SK-N-SH treated with all-trans-retinoic acid at 6 μM for 48 hours (cell line): ENCODE data around the gene RUVBL2.
"Not testable (repeated sequence)": the region's sequence is repeated elsewhere in the genome, so short reads cannot be mapped to it uniquely, and the experiment has no call there.

ENCODE experiments used
- ARNTL ChIP-seq: fragments of 450-650 bp; formaldehyde crosslinking; IDR thresholded peaks from 2 replicates; pipeline ENCODE4 v1.5.0; 2020; ENCODE audit warnings: low read depth, mild to moderate bottlenecking, moderate library complexity, borderline replicate concordance
- BACH2 ChIP-seq: fragments of 250-450 bp; sonication (Bioruptor Pico); IDR thresholded peaks from 2 replicates; pipeline ENCODE4 v1.9.0; 2021; ENCODE audit warnings: mild to moderate bottlenecking, borderline replicate concordance
- CREB5 ChIP-seq: fragments of 250-450 bp; sonication (Bioruptor Pico); IDR thresholded peaks from 2 replicates; pipeline ENCODE4 v1.5.1; 2020; ENCODE audit warnings: low read depth, mild to moderate bottlenecking, moderate library complexity
- GLIS3 ChIP-seq: fragments of 250-450 bp; sonication (Bioruptor Pico); IDR thresholded peaks from 2 replicates; pipeline ENCODE4 v1.5.0; 2020; ENCODE audit warnings: mild to moderate bottlenecking, moderate library complexity
- ISL1 ChIP-seq: fragments of 250-450 bp; sonication (Bioruptor Pico); IDR thresholded peaks from 2 replicates; pipeline ENCODE4 v2.1.2; 2022; ENCODE audit warnings: mild to moderate bottlenecking, moderate library complexity
- OSR1 ChIP-seq: fragments of 250-450 bp; sonication (Bioruptor Pico); IDR thresholded peaks from 2 replicates; pipeline ENCODE4 v1.8.0; 2022; ENCODE audit warnings: moderate library complexity, mild to moderate bottlenecking, inconsistent platforms
- SNAI2 ChIP-seq: fragments of 250-450 bp; sonication (Bioruptor Pico); IDR thresholded peaks from 2 replicates; pipeline ENCODE4 v1.5.0; 2020; ENCODE audit warnings: mild to moderate bottlenecking, moderate library complexity
- TCF4 ChIP-seq: fragments of 250-450 bp; sonication (Bioruptor Pico); IDR thresholded peaks from 2 replicates; pipeline ENCODE4 v1.8.0; 2021; ENCODE audit warnings: mild to moderate bottlenecking, moderate library complexity, borderline replicate concordance
- TOX ChIP-seq: fragments of 250-450 bp; sonication (Bioruptor Pico); IDR thresholded peaks from 2 replicates; pipeline ENCODE4 v1.8.0; 2021; ENCODE audit warnings: mild to moderate bottlenecking, moderate library complexity, borderline replicate concordance
- TSHZ2 ChIP-seq: fragments of 250-450 bp; sonication (Bioruptor Pico); IDR thresholded peaks from 2 replicates; pipeline ENCODE4 v1.5.0; 2020; ENCODE audit warnings: mild to moderate bottlenecking, moderate library complexity
- ZC3H10 ChIP-seq: fragments of 250-450 bp; sonication (Bioruptor Pico); IDR thresholded peaks from 2 replicates; pipeline ENCODE4 v1.5.1; 2021; ENCODE audit warnings: mild to moderate bottlenecking, moderate library complexity
- ZFP30 ChIP-seq: fragments of 450-650 bp; formaldehyde crosslinking; IDR thresholded peaks from 2 replicates; pipeline ENCODE4 v1.5.0; 2022; ENCODE audit warnings: mild to moderate bottlenecking, moderate library complexity
- ZNF8 ChIP-seq: fragments of 450-650 bp; formaldehyde crosslinking; IDR thresholded peaks from 2 replicates; pipeline ENCODE4 v1.5.0; 2020; ENCODE audit warnings: mild to moderate bottlenecking, moderate library complexity
- TF ChIP-seq, protein P1 (sequence below): fragments of 250-450 bp; sonication (Bioruptor Pico); IDR thresholded peaks from 2 replicates; pipeline ENCODE4 v1.8.0; 2020; ENCODE audit warnings: mild to moderate bottlenecking, moderate library complexity, borderline replicate concordance

- TF ChIP-seq, protein P1, sequence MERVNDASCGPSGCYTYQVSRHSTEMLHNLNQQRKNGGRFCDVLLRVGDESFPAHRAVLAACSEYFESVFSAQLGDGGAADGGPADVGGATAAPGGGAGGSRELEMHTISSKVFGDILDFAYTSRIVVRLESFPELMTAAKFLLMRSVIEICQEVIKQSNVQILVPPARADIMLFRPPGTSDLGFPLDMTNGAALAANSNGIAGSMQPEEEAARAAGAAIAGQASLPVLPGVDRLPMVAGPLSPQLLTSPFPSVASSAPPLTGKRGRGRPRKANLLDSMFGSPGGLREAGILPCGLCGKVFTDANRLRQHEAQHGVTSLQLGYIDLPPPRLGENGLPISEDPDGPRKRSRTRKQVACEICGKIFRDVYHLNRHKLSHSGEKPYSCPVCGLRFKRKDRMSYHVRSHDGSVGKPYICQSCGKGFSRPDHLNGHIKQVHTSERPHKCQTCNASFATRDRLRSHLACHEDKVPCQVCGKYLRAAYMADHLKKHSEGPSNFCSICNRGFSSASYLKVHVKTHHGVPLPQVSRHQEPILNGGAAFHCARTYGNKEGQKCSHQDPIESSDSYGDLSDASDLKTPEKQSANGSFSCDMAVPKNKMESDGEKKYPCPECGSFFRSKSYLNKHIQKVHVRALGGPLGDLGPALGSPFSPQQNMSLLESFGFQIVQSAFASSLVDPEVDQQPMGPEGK, result not testable (repeated sequence)
- TF ChIP-seq ISL1 (CRISPR knock-in tag); OSR1 (CRISPR knock-in tag); ZC3H10 (CRISPR knock-in tag); BACH2 (CRISPR knock-in tag); ZNF8; GLIS3 (CRISPR knock-in tag); TCF4 (CRISPR knock-in tag); ZFP30 (CRISPR knock-in tag); ARNTL; CREB5 (CRISPR knock-in tag); TOX (CRISPR knock-in tag); SNAI2 (CRISPR knock-in tag); TSHZ2: not testable (repeated sequence)
Measured at GRCh38 chr19:49031642-49032301, 38.1 kb downstream of the RUVBL2 start, which contains the start of gene CGB2.
